Measurements from ENCODE around the gene CHRNB2. TPM values are rescaled to one million over a fixed set of nuclear protein-coding genes. Genes with fewer than 3 reads are reported as not detected.

Gene CHRNB2
- total RNA-seq, 6 donors from 2014 or later = 0.15 TPM; not detected in 5

DNA sequence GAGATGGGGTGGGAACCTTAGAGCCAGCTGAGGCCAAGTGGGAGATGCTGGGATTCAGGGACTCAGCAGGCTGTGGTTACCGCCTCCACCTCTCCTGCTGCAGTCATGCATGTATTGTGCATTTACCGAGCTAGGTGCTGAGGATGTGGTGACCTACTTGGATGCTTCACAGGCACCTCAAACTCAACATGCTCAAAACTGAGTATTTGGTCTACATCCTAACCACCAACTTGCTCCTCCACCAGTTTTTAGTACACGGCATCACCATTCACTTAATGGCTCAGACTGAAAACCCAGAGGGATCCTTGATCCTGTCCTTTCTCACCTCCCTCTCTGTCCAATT, 5.6 kb downstream of the CHRNB2 start:
- Histone ChIP-seq H3K4me3 (no peak overlapping the region), H3K9me3 (no peaks in the 10 kb centered on the region), H3K27ac (no peak overlapping the region), H3K27me3 (peaks cover 0 to 5% (median 0%) of the 10 kb centered on the region in 4 donors), H3K4me1 (peaks cover 2 to 6% (median 2%) of the 10 kb centered on the region in 4 donors), H3K36me3 (peaks cover 0 to 6% (median 2%) of the 10 kb centered on the region in 4 donors)
- WGBS, 2 donors = 59 to 77% methylated on average over 3 of the region's 3 CpGs
- DNase-seq = no peak
- TF ChIP-seq POLR2AphosphoS5 (IDR thresholded peaks at IDR 0.05) = no peak
- TF ChIP-seq EP300 (IDR thresholded peaks at IDR 0.05) = no peak
- TF ChIP-seq, protein P1, sequence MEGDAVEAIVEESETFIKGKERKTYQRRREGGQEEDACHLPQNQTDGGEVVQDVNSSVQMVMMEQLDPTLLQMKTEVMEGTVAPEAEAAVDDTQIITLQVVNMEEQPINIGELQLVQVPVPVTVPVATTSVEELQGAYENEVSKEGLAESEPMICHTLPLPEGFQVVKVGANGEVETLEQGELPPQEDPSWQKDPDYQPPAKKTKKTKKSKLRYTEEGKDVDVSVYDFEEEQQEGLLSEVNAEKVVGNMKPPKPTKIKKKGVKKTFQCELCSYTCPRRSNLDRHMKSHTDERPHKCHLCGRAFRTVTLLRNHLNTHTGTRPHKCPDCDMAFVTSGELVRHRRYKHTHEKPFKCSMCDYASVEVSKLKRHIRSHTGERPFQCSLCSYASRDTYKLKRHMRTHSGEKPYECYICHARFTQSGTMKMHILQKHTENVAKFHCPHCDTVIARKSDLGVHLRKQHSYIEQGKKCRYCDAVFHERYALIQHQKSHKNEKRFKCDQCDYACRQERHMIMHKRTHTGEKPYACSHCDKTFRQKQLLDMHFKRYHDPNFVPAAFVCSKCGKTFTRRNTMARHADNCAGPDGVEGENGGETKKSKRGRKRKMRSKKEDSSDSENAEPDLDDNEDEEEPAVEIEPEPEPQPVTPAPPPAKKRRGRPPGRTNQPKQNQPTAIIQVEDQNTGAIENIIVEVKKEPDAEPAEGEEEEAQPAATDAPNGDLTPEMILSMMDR (IDR thresholded peaks at IDR 0.05) = no peak
- TF ChIP-seq POLR2A (IDR thresholded peaks at IDR 0.05) = no peak
- ATAC-seq (ENCODE audit: low FRiP score in 2 of 2) = no peak

DNA sequence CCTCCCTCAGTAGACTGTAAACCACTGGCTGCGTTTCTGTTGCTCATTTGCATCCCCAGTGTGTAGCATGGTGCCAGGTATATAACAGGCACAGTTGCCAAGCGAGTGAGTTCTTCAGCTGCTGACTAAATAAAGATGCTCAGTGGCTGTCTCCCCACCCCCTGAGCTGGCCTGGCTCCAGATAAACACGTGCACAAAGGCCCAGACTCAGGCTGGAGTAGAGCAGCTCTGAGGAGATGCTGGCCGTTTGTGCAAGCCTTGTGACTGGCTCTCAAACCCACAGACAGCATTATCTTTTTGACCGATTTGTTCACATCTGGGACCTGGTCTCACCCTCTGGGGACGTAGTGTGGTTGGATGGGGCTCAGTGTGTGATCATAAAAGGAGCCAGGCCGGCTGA, 7.1 kb downstream of the CHRNB2 start:
- H3K27ac ChIP-seq = no peak overlapping the region
- peaks cover 0 to 9% (median 2%) of the 10 kb centered on the region in 4 donors for H3K4me1 ChIP-seq
- WGBS, 2 donors = 27 to 28% methylated on average over 7 of the region's 7 CpGs
- no peak overlapping the region for H3K4me3 ChIP-seq
- ATAC-seq (ENCODE audit: low FRiP score in 2 of 2) (no peak), DNase-seq (no peak)
- H3K36me3 ChIP-seq = peaks cover 0 to 22% (median 17%) of the 10 kb centered on the region in 4 donors
- H3K9me3 ChIP-seq = no peaks in the 10 kb centered on the region
- TF ChIP-seq POLR2A (IDR thresholded peaks at IDR 0.05) = no peak
- no peak for TF ChIP-seq POLR2AphosphoS5 (IDR thresholded peaks at IDR 0.05)
- TF ChIP-seq EP300 (IDR thresholded peaks at IDR 0.05) = no peak
- TF ChIP-seq, protein P1 (IDR thresholded peaks at IDR 0.05) = no peak
- H3K27me3 ChIP-seq = no peaks in the 10 kb centered on the region

DNA sequence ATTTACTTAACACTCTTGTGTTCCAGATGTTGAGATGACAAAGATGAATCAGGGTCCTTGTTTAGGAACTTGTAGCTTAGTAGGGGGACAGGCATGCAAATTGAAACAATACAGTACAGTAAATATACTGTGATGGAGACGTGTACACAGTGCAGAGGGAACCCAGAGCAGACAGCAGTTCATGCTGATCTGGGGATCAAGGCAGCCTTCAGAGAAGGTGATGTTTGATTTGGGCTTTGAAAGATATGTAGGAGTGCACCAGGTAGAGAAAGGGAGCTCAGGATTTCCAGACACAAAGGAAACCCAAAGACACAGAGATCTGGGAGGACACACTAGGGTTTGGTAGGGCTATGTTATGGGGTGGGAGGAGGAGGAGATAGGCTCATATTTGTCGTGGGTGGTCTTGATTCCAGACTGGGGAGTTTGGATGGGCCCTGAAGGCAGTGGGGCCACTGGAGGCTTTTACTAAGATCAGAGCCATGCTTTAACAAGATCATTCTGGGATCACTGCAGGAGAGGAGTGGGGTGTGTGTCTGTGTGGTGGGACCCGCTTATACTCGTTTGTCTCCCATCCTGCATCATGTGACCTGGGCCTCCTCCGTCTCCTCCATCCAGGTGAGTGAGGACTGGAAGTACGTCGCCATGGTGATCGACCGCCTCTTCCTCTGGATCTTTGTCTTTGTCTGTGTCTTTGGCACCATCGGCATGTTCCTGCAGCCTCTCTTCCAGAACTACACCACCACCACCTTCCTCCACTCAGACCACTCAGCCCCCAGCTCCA, 7.8 kb downstream of the CHRNB2 start:
- TF ChIP-seq POLR2A (IDR thresholded peaks at IDR 0.05) (no peak), POLR2AphosphoS5 (IDR thresholded peaks at IDR 0.05) (no peak), EP300 (IDR thresholded peaks at IDR 0.05) (no peak)
- TF ChIP-seq, protein P1 (IDR thresholded peaks at IDR 0.05) = no peak
- Histone ChIP-seq H3K27ac (no peak overlapping the region), H3K36me3 (peaks cover 0 to 28% (median 23%) of the 10 kb centered on the region in 4 donors), H3K4me3 (no peak overlapping the region), H3K4me1 (peaks cover 0 to 9% (median 2%) of the 10 kb centered on the region in 4 donors), H3K27me3 (no peaks in the 10 kb centered on the region), H3K9me3 (no peaks in the 10 kb centered on the region)
- no peak for DNase-seq
- 79 to 87% methylated on average over 7 to 10 of the region's 10 CpGs for WGBS, 2 donors
- no peak for ATAC-seq (ENCODE audit: low FRiP score in 2 of 2)

DNA sequence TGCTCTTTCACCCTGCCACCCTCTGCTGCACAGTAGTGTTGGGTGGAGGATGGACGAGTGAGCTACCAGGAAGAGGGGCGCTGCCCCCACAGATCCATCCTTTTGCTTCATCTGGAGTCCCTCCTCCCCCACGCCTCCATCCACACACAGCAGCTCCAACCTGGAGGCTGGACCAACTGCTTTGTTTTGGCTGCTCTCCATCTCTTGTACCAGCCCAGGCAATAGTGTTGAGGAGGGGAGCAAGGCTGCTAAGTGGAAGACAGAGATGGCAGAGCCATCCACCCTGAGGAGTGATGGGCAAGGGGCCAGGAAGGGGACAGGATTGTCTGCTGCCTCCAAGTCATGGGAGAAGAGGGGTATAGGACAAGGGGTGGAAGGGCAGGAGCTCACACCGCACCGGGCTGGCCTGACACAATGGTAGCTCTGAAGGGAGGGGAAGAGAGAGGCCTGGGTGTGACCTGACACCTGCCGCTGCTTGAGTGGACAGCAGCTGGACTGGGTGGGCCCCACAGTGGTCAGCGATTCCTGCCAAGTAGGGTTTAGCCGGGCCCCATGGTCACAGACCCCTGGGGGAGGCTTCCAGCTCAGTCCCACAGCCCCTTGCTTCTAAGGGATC, 8.5 kb downstream of the CHRNB2 start:
- no peak overlapping the region for H3K27ac ChIP-seq
- peaks cover 0 to 9% (median 2%) of the 10 kb centered on the region in 4 donors for H3K4me1 ChIP-seq
- WGBS, 2 donors = 88 to 89% methylated on average over 8 of the region's 8 CpGs
- DNase-seq = no peak
- H3K27me3 ChIP-seq = no peaks in the 10 kb centered on the region
- peaks cover 5 to 35% (median 30%) of the 10 kb centered on the region in 4 donors for H3K36me3 ChIP-seq
- no peaks in the 10 kb centered on the region for H3K9me3 ChIP-seq
- ATAC-seq (ENCODE audit: low FRiP score in 2 of 2) = peak in 1 of 2 donors; percentile 16
- H3K4me3 ChIP-seq = no peak overlapping the region
- TF ChIP-seq POLR2A (IDR thresholded peaks at IDR 0.05) (no peak), EP300 (IDR thresholded peaks at IDR 0.05) (no peak), POLR2AphosphoS5 (IDR thresholded peaks at IDR 0.05) (no peak)
- TF ChIP-seq, protein P1 (IDR thresholded peaks at IDR 0.05) = no peak
